ENCODE data around the gene GAMT.

GAMT gene

GRCh38 chr19:1389033-1389940 lies 12.1 kb downstream of the GAMT start:
- H3K36me3 ChIP-seq (ENCODE audit: low read depth), result peaks cover 19% of the 10 kb centered on the region
- ATAC-seq (ENCODE audit: low read depth), result no peak
- H3K4me1 ChIP-seq (ENCODE audit: insufficient read depth, poor library complexity, severe bottlenecking), result no peaks in the 10 kb centered on the region
- H3K27me3 ChIP-seq (ENCODE audit: insufficient read depth, poor library complexity, severe bottlenecking), result no peaks in the 10 kb centered on the region
- no peak overlapping the region for H3K27ac ChIP-seq (ENCODE audit: poor library complexity, severe bottlenecking)
- no peak for TF ChIP-seq CTCF (IDR thresholded peaks at IDR 0.05; ENCODE audit: poor library complexity, severe bottlenecking)
- H3K9me3 ChIP-seq (ENCODE audit: severe bottlenecking), result no peaks in the 10 kb centered on the region
- H3K4me3 ChIP-seq (ENCODE audit: severe bottlenecking), result no peak overlapping the region
- DNase-seq (ENCODE audit: low spot score), result no peak

GRCh38 chr19:1388637-1389026 lies 12.7 kb downstream of the GAMT start:
- no peak overlapping the region for H3K4me3 ChIP-seq (ENCODE audit: severe bottlenecking)
- H3K9me3 ChIP-seq (ENCODE audit: severe bottlenecking), result no peaks in the 10 kb centered on the region
- no peaks in the 10 kb centered on the region for H3K4me1 ChIP-seq (ENCODE audit: insufficient read depth, poor library complexity, severe bottlenecking)
- ATAC-seq (ENCODE audit: low read depth) (no peak), DNase-seq (ENCODE audit: low spot score) (no peak)
- no peaks in the 10 kb centered on the region for H3K27me3 ChIP-seq (ENCODE audit: insufficient read depth, poor library complexity, severe bottlenecking)
- peaks cover 19% of the 10 kb centered on the region for H3K36me3 ChIP-seq (ENCODE audit: low read depth)
- no peak overlapping the region for H3K27ac ChIP-seq (ENCODE audit: poor library complexity, severe bottlenecking)
- no peak for TF ChIP-seq CTCF (IDR thresholded peaks at IDR 0.05; ENCODE audit: poor library complexity, severe bottlenecking)

- Histone ChIP-seq H3K36me3 (ENCODE audit: low read depth) (peaks cover 19% of the 10 kb centered on the region), H3K4me3 (ENCODE audit: severe bottlenecking) (no peak overlapping the region), H3K4me1 (ENCODE audit: insufficient read depth, poor library complexity, severe bottlenecking) (no peaks in the 10 kb centered on the region), H3K27ac (ENCODE audit: poor library complexity, severe bottlenecking) (no peak overlapping the region), H3K27me3 (ENCODE audit: insufficient read depth, poor library complexity, severe bottlenecking) (no peaks in the 10 kb centered on the region), H3K9me3 (ENCODE audit: severe bottlenecking) (no peaks in the 10 kb centered on the region)
- TF ChIP-seq CTCF (IDR thresholded peaks at IDR 0.05; ENCODE audit: poor library complexity, severe bottlenecking), result no peak
- ATAC-seq (ENCODE audit: low read depth) (no peak), DNase-seq (ENCODE audit: low spot score) (no peak)
Measured at GRCh38 chr19:1387684-1388636, 13.4 kb downstream of the GAMT start.

GRCh38 chr19:1386945-1387683 lies 14.2 kb downstream of the GAMT start:
- no peak for TF ChIP-seq CTCF (IDR thresholded peaks at IDR 0.05; ENCODE audit: poor library complexity, severe bottlenecking)
- Histone ChIP-seq H3K4me1 (ENCODE audit: insufficient read depth, poor library complexity, severe bottlenecking) (no peaks in the 10 kb centered on the region), H3K4me3 (ENCODE audit: severe bottlenecking) (no peak overlapping the region), H3K36me3 (ENCODE audit: low read depth) (peaks cover 19% of the 10 kb centered on the region), H3K27ac (ENCODE audit: poor library complexity, severe bottlenecking) (no peak overlapping the region), H3K27me3 (ENCODE audit: insufficient read depth, poor library complexity, severe bottlenecking) (no peaks in the 10 kb centered on the region), H3K9me3 (ENCODE audit: severe bottlenecking) (no peaks in the 10 kb centered on the region)
- ATAC-seq (ENCODE audit: low read depth) (no peak), DNase-seq (ENCODE audit: low spot score) (no peak)

Data from RWPE2 (cell line).